ENCODE results near the gene SEMA6B.

DNA sequence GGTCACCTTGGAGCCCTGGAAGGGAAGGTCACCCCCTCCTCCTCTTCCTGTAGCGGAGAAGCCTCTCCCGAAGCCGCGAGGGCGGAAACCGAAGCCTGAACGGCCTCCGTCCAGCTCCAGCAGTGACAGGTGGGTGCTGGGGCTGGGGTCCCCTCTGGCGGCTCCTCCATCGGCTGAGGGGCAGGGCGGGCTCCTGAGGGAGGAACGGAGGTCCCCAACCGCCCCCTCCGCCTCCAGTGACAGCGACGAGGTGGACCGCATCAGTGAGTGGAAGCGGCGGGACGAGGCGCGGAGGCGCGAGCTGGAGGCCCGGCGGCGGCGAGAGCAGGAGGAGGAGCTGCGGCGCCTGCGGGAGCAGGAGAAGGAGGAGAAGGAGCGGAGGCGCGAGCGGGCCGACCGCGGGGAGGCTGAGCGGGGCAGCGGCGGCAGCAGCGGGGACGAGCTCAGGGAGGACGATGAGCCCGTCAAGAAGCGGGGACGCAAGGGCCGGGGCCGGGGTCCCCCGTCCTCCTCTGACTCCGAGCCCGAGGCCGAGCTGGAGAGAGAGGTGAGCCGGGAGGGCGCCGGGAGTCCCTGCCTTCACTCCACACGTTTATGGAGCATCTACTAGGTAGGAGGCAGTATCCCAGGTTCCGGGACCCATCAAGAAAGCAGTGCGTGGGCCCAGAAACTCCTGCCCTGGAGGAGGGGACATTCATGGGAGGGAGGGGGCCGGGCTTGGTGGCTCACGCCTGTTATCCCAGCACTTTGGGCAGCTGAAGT is 65.4 kb downstream of the SEMA6B start:
- TF ChIP-seq, protein P1, sequence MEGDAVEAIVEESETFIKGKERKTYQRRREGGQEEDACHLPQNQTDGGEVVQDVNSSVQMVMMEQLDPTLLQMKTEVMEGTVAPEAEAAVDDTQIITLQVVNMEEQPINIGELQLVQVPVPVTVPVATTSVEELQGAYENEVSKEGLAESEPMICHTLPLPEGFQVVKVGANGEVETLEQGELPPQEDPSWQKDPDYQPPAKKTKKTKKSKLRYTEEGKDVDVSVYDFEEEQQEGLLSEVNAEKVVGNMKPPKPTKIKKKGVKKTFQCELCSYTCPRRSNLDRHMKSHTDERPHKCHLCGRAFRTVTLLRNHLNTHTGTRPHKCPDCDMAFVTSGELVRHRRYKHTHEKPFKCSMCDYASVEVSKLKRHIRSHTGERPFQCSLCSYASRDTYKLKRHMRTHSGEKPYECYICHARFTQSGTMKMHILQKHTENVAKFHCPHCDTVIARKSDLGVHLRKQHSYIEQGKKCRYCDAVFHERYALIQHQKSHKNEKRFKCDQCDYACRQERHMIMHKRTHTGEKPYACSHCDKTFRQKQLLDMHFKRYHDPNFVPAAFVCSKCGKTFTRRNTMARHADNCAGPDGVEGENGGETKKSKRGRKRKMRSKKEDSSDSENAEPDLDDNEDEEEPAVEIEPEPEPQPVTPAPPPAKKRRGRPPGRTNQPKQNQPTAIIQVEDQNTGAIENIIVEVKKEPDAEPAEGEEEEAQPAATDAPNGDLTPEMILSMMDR (IDR thresholded peaks at IDR 0.05), result no peak
- no peak for TF ChIP-seq POLR2A (IDR thresholded peaks at IDR 0.05)
- TF ChIP-seq POLR2AphosphoS5 (IDR thresholded peaks at IDR 0.05; ENCODE audit: insufficient read depth in 1 of 2, low read depth in 1 of 2), result no peak
